Activated CD4-positive, alpha-beta memory T cell treated with anti-CD3 and anti-CD28 coated beads, Interleukin-2, amount 10 ng/mL, durations not matched to agents 7 days and 5 days (primary cell): ENCODE data around the gene ZNF582. TPM values are rescaled to one million over a fixed set of nuclear protein-coding genes. Genes with fewer than 3 reads are reported as not detected.

Source experiments
- CTCF ChIA-PET: fragments of 350-600 bp; sonication (Branson Sonifier 250); formaldehyde crosslinking; loops from one replicate; lab custom pipeline; 2021; ENCODE audit warnings: antibody characterized with exemption, inconsistent platforms; lab: Charles Lee
- POLR2A ChIA-PET: fragments of 350-600 bp; sonication (Branson Sonifier 250); formaldehyde crosslinking; loops from one replicate; lab custom pipeline; 2021; ENCODE audit warnings: antibody characterized with exemption; lab: Charles Lee
- DNase-seq: peaks from one replicate; pipeline ENCODE4 v3.0.0-alpha.2; 2020
- H3K27ac Mint-ChIP-seq: one replicate; pipeline ENCODE4 v1.8.0; 2021; ENCODE audit warnings: mild to moderate bottlenecking, mixed read lengths
- H3K27me3 Mint-ChIP-seq: one replicate; pipeline ENCODE4 v1.8.0; 2021; ENCODE audit warnings: mixed read lengths
- H3K36me3 Mint-ChIP-seq: one replicate; pipeline ENCODE4 v1.8.0; 2021; ENCODE audit warnings: low read depth, mixed read lengths
- H3K4me1 Mint-ChIP-seq: one replicate; pipeline ENCODE4 v1.8.0; 2021; ENCODE audit warnings: mixed read lengths
- H3K4me3 Mint-ChIP-seq: one replicate; pipeline ENCODE4 v1.8.0; 2021; ENCODE audit warnings: mild to moderate bottlenecking, mixed read lengths
- H3K9me3 Mint-ChIP-seq: one replicate; pipeline ENCODE4 v1.8.0; 2021; ENCODE audit warnings: mixed read lengths
- total RNA-seq, 2 experiments: library from RNA; stranded (reverse); gene quantifications; one replicate each; pipeline ENCODE4 v1.2.3, GENCODE V29; 2021

ZNF582 gene
- 1 to 10 TPM in 1 of 2 experiments, under 1 TPM in 1; 0.93 to 1.5 TPM for total RNA-seq

DNA sequence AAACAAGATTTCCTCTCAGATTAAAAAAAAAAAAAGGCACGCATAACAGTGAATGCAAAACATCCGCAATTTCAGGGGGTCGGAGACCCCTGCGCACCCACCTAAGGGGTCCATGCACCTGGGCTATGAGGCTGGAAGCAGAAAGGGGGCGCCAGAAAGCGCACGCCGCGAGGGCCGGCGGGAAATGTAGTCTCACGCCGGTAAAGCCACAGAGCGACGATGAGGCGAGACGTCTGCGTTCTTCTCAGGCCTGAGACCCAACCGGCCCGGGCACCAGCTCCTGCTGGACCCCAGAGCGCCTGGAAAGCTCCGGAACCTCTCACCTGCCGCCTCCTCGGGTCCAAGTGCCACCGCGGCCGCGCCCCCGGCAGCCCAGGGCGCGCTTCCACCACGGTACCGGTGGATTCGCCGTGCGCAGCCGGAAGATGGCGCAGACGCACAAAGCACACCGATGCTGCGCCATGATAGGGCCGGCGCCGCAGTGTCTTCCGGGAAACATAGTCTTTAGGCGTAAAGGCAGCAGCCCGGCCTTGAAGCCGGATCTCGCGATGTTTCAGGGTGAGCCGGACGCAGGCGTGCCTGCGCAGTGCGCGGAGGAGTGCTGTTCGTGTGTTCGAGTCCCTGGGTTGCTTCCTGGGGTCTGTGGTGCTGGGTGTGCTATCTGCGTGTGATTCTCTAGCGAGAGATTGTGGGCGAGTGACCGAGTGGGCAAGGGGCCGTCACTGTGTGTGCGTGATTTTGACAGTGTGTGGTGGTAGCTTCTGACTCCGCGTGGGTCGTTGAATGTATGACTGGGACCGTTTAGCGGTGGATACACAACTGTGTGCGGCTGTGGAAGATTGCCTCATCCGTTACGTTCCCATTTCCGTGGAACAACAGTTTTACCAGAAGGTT is at the start of gene ZNF582:
ZNF582 (minus strand) TSS at position 416 of the 894 bp plus-strand sequence. CDS start 1,782 bp downstream, outside the sequence.
- DNase-seq, result peak; percentile 93
- peaks cover 47% of the 10 kb centered on the region for H3K36me3 Mint-ChIP-seq
- peak within 1 kb of the TSS; percentile 96 for H3K27ac Mint-ChIP-seq
- ChIA-PET CTCF (interaction anchor here (0.9 to 1.7 kb wide), 2 partner anchors 9 to 26 kb away, joined by 4 to 13 read pairs; partner anchors contain the start of gene ZNF583), POLR2A (interaction anchor here (1.7 to 2.7 kb wide), 2 partner anchors 11 to 80 kb away, joined by 6 to 10 read pairs; partner anchors contain the start of genes ZNF583 and ZSCAN5A)
- no peaks in the 10 kb centered on the region for H3K27me3 Mint-ChIP-seq
- peak within 1 kb of the TSS; percentile 81 for H3K4me3 Mint-ChIP-seq
- H3K4me1 Mint-ChIP-seq, result peaks cover 14% of the 10 kb centered on the region
- peaks cover 66% of the 10 kb centered on the region for H3K9me3 Mint-ChIP-seq

DNA sequence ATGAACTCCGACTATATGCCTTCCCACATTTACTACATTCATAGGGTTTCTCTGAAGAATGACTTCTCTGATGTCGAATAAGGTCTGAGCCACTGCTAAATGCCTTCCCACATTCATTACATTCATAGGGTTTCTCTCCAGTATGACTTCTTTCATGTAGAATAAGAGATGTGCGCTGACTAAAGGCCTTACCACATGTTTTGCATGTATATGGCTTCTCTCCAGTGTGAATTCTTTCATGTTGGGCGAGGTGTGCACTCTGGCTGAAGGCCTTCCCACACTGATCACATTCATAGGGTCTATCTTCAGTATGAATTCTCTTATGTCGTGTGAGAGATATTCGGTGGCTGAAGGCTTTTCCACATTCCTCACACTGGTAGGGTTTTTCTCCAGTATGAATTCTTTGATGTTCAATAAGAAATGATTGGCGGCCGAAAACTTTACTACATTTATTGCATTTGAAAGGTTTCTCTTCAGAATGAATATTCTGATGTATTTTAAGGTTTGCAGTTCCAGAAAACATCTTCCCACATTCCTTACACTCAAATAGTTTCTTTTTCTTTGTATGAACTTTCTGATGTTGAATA is 48.0 kb upstream of the ZNF582 start:
- Mint-ChIP-seq H3K36me3 (no peaks in the 10 kb centered on the region), H3K4me1 (no peaks in the 10 kb centered on the region), H3K27ac (no peak overlapping the region), H3K9me3 (peaks cover 52% of the 10 kb centered on the region), H3K27me3 (no peaks in the 10 kb centered on the region), H3K4me3 (no peak overlapping the region)
- DNase-seq, result no peak
- ChIA-PET POLR2A (no interaction called here), CTCF (no interaction called here)

DNA sequence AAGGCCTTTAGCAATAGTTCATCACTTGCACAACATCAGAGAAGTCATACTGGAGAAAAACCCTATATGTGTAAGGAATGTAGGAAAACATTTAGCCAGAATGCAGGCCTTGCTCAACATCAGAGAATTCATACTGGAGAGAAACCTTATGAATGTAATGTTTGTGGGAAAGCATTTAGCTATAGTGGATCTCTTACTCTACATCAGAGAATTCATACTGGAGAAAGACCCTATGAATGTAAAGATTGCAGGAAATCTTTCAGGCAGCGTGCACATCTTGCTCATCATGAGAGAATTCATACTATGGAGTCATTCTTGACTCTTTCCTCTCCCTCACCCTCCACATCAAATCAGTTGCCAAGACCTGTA is 30.6 kb upstream of the ZNF582 start:
- Mint-ChIP-seq H3K36me3 (peaks cover 53% of the 10 kb centered on the region), H3K27me3 (no peaks in the 10 kb centered on the region), H3K4me3 (no peak overlapping the region), H3K9me3 (peaks cover 69% of the 10 kb centered on the region), H3K4me1 (no peaks in the 10 kb centered on the region), H3K27ac (no peak overlapping the region)
- DNase-seq, result no peak
- POLR2A ChIA-PET, result no interaction called here
- CTCF ChIA-PET, result no interaction called here

DNA sequence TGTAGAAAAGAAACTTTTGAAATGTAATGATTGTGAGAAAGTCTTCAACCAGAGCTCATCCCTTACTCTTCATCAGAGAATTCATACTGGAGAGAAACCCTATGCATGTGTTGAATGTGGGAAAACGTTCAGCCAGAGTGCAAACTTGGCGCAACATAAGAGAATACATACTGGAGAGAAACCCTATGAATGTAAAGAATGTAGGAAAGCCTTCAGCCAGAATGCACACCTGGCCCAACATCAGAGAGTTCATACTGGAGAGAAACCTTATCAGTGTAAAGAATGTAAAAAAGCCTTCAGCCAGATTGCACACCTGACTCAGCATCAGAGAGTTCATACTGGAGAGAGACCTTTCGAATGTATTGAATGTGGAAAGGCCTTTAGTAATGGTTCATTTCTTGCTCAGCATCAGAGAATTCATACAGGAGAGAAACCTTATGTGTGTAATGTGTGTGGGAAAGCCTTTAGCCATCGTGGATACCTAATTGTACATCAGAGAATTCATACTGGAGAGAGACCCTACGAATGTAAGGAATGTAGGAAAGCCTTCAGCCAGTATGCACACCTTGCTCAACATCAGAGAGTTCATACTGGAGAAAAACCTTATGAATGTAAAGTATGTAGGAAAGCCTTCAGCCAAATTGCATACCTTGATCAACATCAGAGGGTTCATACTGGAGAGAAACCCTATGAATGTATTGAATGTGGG is 30.1 kb upstream of the ZNF582 start:
- Mint-ChIP-seq H3K4me3 (no peak overlapping the region), H3K4me1 (no peaks in the 10 kb centered on the region), H3K36me3 (peaks cover 58% of the 10 kb centered on the region), H3K27me3 (no peaks in the 10 kb centered on the region), H3K27ac (no peak overlapping the region), H3K9me3 (peaks cover 72% of the 10 kb centered on the region)
- POLR2A ChIA-PET, result no interaction called here
- CTCF ChIA-PET, result no interaction called here
- DNase-seq, result no peak

DNA sequence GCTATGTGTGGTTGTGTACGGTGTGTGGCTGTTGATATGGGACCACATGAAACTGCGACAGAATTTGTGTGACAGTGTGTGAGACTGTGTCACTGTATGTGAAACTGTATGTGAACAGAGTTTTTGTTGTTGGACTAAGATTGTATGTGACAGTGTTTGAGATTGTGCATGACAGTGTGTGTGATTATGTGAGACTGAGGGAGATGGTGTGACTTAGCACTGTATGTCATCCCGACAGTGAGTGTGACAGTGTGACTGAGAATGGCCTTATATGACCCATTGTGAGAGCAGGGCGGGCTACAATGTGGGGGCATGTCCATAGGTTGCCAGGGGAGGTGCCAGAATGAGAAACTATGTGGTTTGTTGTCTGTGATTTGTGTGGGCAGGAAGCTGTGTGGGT is 11.7 kb upstream of the ZNF582 start:
- Mint-ChIP-seq H3K36me3 (peaks cover 68% of the 10 kb centered on the region), H3K27me3 (no peaks in the 10 kb centered on the region), H3K4me3 (peak overlapping the region; percentile 77), H3K9me3 (peaks cover 57% of the 10 kb centered on the region), H3K4me1 (peaks cover 27% of the 10 kb centered on the region), H3K27ac (no peak overlapping the region)
- no peak for DNase-seq
- ChIA-PET POLR2A (interaction anchor here (2.6 kb wide), 1 partner anchor 12 kb away, joined by 10 read pairs; the partner anchor contains the start of gene ZNF582), CTCF (no interaction called here)

DNA sequence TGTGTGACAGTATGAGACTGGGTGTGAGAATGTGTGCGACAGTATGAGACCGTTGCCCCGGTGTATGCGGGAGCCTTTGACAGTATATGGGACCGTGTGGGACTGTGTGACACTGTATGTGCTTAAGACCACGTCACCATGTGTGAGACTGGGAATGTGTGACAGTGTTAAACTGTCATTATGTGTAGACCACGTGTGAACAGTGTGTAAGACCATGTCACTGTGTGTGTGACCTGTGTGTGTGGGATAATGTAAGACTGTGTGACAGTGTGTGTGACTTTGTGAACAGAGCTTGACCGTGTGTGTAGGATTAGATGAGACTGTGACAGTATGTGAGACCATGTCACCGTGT is 11.3 kb upstream of the ZNF582 start:
- peaks cover 57% of the 10 kb centered on the region for H3K9me3 Mint-ChIP-seq
- POLR2A ChIA-PET, result interaction anchor here (1.1 to 2.6 kb wide), 2 partner anchors 12 to 163 kb away, joined by 3 to 10 read pairs; partner anchors contain the start of gene ZNF582

DNA sequence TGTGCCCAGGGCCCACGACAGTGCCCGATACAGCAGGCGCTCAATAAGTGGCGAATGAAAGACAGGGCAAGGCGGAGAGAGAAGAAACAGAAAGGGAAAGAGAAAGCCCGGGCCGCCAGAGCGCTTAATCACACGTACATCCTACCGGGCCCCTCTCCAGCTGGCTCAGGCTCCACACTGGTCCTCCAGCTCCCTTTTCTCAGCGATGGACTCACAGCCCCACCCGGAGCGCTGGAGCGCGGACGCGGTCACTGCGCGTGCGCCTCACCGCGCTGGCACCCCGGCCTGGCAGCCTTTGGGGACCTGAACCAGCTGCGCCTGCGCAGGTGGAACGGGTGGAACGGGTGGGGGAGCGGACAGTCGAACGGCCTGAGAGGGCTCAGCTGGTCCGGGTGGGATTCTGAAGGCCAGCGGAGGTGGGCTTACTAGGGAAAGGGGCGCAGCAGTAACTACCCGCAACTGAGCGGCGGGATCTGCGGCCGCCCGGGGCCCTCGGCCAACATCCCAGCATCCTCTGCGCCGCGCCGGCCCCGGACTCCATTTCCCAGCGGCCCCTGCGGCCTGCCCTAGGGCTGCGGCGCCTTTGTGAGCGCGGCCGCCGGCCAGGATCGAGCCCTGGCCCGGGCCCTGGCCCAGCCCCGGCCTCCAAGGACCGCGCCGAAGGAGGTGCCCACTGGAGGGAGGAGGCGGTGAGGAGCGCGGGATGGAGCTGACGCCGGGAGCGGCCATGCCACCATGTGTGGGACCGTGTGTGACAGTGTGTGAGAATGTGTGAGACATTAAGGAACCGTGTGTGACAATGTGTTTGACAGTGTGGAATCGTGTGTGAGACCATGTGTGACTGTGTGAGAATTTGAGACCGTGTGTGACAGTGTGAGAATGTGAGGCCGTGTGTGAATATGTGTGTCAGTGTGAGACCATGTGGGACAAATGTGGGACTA is 10.7 kb upstream of the ZNF582 start, which contains the start of gene ZNF583:
ZNF583 (plus strand) TSS at position 569 of the 941 bp plus-strand sequence. CDS start 2,783 bp downstream, outside the sequence.
- CTCF ChIA-PET, result interaction anchor here (0.7 to 3.1 kb wide), 3 partner anchors 11 to 151 kb away, joined by 3 to 13 read pairs (median 4); partner anchors contain the start of gene ZNF582
- Mint-ChIP-seq H3K36me3 (peaks cover 70% of the 10 kb centered on the region), H3K27me3 (no peaks in the 10 kb centered on the region), H3K27ac (peak within 1 kb of the TSS; percentile 90), H3K4me3 (peak within 1 kb of the TSS; percentile 77), H3K9me3 (peaks cover 62% of the 10 kb centered on the region), H3K4me1 (peaks cover 27% of the 10 kb centered on the region)
- POLR2A ChIA-PET, result interaction anchor here (0.6 to 2.6 kb wide), 4 partner anchors 11 to 695 kb away, joined by 3 to 10 read pairs (median 3); partner anchors contain the start of genes ZNF582 and ZSCAN5A
- peak; percentile 91 for DNase-seq

More for the DNA sequence above, 11.3 kb upstream of the ZNF582 start:
- peaks cover 66% of the 10 kb centered on the region for H3K36me3 Mint-ChIP-seq
- CTCF ChIA-PET, result no interaction called here
- peak overlapping the region; percentile 77 for H3K4me3 Mint-ChIP-seq
- H3K27ac Mint-ChIP-seq, result peak overlapping the region; percentile 90
- no peaks in the 10 kb centered on the region for H3K27me3 Mint-ChIP-seq
- peak; percentile 18 for DNase-seq
- peaks cover 27% of the 10 kb centered on the region for H3K4me1 Mint-ChIP-seq

DNA sequence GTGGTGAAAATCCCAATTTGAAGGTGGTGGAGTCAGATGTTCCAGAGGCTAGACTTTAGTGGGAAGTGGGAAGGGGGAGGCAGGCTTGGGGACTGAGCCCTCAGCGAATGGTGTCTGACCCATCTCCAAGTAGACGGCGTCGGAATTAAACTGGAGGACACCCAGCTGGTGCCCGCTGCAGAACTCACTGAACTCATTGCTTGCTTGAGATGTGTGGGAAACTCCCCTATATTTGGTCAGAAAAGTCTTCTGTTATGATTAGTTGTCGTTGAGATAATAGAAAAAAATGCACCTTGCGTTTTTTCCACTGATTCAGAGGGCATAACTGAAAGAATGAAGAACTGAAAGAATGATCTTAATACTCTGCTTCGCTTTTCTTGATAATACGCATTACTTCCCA is 9.9 kb upstream of the ZNF582 start:
- peaks cover 69% of the 10 kb centered on the region for H3K36me3 Mint-ChIP-seq
- peaks cover 60% of the 10 kb centered on the region for H3K9me3 Mint-ChIP-seq

DNA sequence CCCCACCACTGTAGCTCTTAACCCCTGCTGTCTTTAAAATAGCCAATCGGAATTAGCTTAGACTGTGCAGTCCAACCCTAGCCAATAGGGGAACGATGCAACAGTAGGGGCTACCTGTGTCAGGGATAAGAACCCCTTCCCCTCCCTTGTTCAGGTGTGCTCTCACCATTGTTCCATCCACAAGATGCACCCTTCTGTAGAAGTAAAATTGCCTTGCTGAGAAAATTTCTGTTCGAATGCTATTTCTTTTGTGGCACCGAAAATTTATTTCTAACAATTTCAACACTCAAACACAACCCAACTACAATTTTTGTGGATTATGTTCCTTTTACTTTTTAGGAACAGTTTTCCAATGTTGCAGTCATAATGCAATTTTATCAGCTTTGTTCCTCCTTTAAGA is 7.2 kb upstream of the ZNF582 start:
- CTCF ChIA-PET, result no interaction called here
- H3K4me1 Mint-ChIP-seq, result peaks cover 26% of the 10 kb centered on the region
- POLR2A ChIA-PET, result no interaction called here
- H3K27me3 Mint-ChIP-seq, result no peaks in the 10 kb centered on the region
- DNase-seq, result no peak
- peaks cover 55% of the 10 kb centered on the region for H3K9me3 Mint-ChIP-seq
- no peak overlapping the region for H3K4me3 Mint-ChIP-seq
- H3K27ac Mint-ChIP-seq, result no peak overlapping the region
- H3K36me3 Mint-ChIP-seq, result peaks cover 61% of the 10 kb centered on the region

More for the DNA sequence above, 9.9 kb upstream of the ZNF582 start:
- H3K4me1 Mint-ChIP-seq, result peaks cover 27% of the 10 kb centered on the region
- DNase-seq, result no peak
- ChIA-PET CTCF (interaction anchor here (1.1 to 3.1 kb wide), 2 partner anchors 10 to 12 kb away, joined by 4 to 13 read pairs; partner anchors contain the start of gene ZNF582), POLR2A (interaction anchor here (0.6 to 2.6 kb wide), 3 partner anchors 10 to 695 kb away, joined by 3 to 10 read pairs (median 3); partner anchors contain the start of genes ZNF582 and ZSCAN5A)
- H3K27me3 Mint-ChIP-seq, result no peaks in the 10 kb centered on the region
- H3K4me3 Mint-ChIP-seq, result peak overlapping the region; percentile 77
- H3K27ac Mint-ChIP-seq, result peak overlapping the region; percentile 90

DNA sequence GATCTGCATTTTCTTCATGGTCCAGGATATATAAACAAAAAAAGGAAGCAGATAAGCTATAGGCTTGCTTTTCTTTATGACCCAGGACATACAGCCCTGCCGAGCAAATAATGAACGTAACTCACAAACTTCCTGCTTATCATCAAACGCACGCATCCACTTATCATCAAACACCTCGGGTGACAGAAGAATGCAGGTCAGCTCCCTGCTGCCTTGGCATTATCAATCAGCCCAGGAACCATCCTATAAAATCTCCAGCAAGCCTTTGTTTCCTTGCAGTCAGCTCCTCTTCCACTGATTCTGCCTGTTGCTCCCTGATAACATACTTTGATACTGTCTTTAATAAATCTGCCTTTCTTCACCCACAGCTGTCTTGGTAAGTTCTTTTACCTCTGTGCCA is 5.5 kb upstream of the ZNF582 start:
- H3K9me3 Mint-ChIP-seq, result peaks cover 60% of the 10 kb centered on the region
- no peak overlapping the region for H3K4me3 Mint-ChIP-seq
- ChIA-PET CTCF (no interaction called here), POLR2A (interaction anchor here (1.1 kb wide), 1 partner anchor 257 kb away, joined by 3 read pairs; the partner anchor contains the start of gene ZNF444)
- peaks cover 56% of the 10 kb centered on the region for H3K36me3 Mint-ChIP-seq
- H3K27me3 Mint-ChIP-seq, result no peaks in the 10 kb centered on the region
- peaks cover 17% of the 10 kb centered on the region for H3K4me1 Mint-ChIP-seq
- no peak overlapping the region for H3K27ac Mint-ChIP-seq
- DNase-seq, result no peak

DNA sequence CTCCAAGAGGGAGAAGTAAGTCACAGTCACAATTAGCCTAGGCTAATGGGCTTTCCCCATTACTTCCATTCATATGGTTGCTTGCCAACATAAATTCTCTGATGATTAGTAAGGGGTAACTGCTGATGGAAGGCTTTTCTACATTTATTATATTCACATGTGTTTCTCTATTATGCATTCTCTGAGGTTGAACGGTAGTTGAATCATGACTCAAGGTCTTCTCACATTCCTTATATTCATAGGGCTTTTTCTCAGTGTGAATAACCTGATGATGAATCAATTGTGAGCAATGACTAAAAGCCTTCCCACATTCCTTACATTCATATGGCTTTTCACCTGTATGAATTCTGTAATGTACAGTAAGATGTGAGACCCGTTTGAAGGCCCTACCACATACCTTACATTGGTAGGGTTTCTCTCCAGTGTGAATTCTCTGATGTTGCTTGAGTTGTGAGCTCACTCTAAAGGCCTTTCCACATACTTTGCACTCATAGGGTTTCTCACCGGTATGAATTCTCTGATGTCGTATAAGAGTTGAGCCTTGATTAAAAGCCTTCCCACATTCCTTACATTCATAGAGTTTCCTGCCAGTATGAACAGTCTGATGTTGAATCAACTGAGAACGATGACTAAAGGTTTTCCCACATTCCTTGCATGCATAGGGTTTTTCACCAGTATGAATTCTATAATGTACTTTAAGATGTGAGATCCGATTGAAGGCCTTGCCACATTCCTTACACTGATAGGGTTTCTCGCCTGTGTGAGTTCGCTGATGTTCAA is 9.3 kb downstream of the ZNF582 start:
- peaks cover 8% of the 10 kb centered on the region for H3K36me3 Mint-ChIP-seq
- no peak overlapping the region for H3K27ac Mint-ChIP-seq
- peaks cover 54% of the 10 kb centered on the region for H3K9me3 Mint-ChIP-seq
- POLR2A ChIA-PET, result no interaction called here
- CTCF ChIA-PET, result no interaction called here
- H3K4me3 Mint-ChIP-seq, result no peak overlapping the region
- H3K27me3 Mint-ChIP-seq, result no peaks in the 10 kb centered on the region
- no peak for DNase-seq
- peaks cover 2% of the 10 kb centered on the region for H3K4me1 Mint-ChIP-seq
